ENCODE results near the gene EXOC6.

Gene EXOC6

DNA sequence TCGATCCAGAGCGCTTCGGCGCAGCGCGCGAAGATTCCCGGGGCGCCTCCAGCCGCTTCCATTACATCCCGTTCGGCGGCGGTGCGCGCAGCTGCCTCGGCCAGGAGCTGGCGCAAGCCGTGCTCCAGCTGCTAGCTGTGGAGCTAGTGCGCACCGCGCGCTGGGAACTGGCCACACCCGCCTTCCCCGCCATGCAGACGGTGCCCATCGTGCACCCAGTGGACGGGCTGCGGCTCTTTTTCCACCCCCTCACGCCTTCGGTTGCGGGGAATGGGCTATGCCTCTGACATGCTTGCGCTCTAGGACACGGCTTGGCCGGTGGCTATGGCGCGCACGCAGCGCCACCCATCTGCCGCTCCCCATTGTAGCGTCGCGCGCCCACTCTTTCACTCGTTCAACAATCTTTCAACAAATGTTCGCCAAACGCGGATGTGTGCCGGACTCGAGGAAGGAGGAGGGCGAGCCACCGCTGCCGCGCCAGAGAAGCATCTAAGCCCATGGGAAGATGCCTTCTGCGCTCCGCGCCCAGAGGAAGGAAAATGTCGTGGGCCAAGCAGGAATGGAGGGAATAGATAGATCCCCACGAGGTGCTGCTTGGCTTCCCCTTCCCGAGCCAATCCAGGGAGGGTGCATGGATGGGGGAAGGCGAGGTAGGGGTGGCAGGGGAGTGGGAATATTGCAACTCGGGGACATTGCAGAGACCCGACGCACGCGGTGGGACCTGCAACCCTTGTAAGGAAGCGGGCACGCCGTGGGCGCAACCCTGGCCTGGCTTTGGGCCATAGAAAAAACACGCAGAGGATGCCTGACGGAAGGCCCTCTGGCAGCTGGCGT, 220.3 kb downstream of the EXOC6 start:
- DNase-seq: no peak

DNA sequence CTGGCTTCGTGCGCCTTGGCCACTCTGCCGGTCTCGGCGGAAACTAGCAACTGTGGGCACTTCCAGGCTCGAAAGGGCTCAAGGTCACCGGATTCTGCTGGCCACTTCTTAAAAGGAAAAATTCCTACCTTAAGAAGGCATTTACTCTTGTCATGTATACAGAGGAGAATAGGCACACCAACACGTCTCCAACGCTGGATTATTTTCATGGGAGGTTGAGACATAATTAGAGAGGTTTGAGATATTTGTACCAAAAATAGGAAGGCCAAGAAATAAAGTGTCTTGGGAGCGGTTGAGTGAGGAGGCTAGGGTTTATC, 220.9 kb downstream of the EXOC6 start:
- no peak for DNase-seq

DNA sequence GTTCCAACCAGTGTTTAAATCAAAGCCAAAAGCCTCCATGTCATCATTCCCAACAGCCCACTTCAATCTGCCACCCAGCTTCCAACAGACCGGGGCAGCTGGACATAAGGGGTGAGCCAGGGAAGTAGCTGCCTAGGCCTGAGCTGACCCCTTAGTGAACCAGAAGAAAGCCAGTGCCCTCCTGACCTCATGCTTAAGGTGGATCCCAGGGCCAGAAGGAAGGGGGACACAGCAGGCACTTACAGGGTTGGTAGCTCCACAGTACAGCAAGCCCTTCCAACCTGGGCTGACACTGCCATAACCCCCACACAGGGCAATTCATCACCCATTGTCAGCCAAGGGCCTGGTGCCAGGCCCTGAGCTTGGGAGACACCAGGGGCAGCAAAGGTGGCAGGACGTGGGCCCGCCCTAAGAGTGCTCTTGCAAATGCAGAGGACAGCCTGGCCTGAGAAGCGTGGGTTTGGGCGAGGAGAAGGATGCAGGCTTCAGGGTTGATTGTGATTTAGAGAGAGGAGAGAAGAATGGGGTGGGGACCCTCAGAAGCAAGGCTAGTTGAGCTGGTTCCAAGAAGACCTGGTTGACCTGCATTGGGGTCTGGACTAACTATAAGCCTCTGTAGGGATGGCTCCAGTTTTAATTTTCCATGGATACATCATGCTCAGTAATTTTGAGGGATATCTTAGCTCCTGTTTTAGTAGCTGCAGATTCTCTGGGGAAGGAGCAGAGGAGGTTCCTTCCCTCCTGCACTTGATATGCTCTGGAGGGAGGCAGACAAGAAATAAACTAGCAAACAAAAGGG, 222.3 kb downstream of the EXOC6 start:
- DNase-seq: no peak

DNA sequence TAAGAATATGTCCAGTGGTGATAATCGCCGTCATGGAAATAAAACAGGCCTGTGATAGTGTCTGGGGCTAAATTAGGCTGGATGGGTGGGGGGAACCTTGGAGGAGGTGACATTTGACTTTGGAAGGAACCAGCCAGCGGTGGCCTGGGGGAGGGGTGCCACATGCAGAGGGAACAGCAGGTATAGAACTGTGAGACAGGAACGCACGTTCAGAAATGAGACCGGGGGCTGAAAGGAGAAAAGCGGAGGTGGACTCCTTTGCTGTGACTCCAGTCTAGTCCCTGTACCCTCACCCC, 222.8 kb downstream of the EXOC6 start:
- no peak for DNase-seq

DNA sequence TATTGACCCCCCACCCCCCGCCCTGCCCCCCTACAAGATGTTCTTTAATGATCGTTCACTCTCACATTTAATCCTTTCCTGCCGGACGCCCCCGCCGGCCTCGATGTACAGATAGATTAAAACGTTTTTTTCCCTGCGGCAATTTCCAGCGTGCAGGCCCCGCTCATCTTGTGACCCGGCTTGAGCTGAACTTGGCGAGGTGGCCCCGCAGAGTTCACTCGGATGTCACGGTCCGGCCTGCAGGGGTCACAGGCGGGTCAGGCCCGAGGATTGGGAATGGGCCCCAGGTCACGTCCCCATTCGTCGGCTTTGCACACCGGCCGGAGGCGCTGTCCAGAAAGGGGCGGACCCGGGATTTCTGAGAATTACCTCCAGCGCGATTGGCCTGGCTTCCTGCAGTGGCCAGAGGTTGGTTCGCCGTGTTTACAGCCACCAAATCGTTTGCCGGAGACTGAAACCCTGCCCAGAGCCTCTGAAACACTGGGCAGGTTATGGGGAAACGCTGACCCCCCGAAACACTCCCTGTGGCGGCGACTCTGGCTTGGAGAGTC, 223.4 kb downstream of the EXOC6 start:
- DNase-seq: no peak

DNA sequence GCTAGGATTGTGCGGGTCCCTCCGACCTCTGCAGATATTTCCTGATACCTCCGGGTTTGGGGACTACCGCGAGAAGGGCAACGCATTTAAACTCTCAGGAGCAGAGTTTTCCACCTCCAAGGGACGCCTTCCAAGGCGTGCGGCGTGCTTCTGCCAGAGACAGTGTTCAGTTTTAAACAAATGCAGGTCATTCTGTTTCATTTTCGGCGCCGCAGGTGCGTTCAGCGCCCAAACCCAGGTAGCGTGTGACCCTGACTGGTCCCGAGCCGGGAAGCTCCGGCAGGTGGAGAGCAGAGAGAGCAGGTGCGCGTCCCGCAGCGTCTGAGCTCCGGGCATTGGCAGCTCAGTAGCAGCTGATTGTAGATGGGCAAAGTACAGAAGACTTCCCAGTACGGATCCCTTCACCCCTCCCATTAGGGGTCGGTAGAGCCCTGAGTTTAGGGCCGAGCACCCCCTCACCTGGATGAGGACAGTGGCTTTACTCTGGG, 223.9 kb downstream of the EXOC6 start:
- DNase-seq: no peak

DNA sequence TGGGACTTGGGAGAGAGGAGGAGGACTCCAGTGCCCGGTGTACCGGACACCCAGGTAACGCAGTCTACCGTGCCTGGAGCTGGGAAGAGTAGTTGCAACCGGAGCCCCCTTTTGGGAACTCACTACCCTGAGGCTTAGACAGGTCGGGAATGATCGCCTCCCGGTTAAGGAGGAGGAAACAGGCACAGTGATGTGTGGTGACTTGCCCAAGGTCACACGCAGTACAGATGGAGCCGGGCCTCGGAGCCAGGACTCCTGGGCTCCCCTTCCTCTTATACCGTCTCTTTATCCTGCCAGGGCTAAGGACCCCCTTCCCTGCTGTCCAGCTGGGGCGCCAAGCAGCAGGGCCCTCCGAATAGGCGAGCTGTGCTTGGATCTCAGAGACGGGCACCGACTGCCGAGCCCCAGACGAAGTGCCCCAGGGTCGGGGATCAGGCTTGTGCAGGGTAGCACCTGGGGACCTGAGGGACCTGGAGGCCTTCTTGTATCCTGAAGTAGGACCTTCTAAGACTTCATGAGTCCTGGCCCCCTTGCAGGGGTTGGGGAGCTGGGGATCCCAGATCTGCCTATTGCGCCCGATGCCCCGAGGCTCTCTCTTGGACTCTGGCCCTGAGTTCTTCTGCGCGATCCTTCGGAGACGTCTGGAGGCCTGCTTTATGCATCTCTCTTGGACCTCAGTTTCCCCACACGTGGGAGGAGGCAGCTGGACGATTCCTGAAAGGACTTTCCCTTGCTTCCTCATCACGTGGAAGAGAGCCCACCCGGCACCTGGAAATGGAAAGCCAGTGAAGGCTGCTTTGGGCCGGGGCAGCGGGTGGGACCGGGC, 224.6 kb downstream of the EXOC6 start:
- no peak for DNase-seq

DNA sequence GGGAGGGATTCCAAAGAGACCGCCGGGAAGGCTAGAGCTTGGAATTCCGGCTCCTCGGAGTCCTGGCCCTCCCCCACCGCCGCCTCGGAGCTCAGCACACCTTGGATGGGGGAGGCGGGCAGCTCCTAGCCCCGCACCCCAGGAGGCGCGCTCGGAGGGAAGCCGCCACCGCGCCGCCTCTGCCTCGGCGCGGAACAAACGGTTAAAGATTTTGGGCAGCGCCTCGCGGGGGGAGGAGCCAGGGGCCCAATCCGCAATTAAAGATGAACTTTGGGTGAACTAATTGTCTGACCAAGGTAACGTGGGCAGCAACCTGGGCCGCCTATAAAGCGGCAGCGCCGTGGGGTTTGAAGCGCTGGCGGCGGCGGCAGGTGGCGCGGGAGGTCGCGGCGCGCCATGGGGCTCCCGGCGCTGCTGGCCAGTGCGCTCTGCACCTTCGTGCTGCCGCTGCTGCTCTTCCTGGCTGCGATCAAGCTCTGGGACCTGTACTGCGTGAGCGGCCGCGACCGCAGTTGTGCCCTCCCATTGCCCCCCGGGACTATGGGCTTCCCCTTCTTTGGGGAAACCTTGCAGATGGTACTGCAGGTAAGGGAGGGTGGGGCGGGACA, 225.3 kb downstream of the EXOC6 start, which contains the start of gene CYP26A1:
TSS of gene CYP26A1 (plus strand) at position 355 of the 608 bp plus-strand sequence. CDS start at position 397, 42 bp downstream.
- no peak for DNase-seq

DNA sequence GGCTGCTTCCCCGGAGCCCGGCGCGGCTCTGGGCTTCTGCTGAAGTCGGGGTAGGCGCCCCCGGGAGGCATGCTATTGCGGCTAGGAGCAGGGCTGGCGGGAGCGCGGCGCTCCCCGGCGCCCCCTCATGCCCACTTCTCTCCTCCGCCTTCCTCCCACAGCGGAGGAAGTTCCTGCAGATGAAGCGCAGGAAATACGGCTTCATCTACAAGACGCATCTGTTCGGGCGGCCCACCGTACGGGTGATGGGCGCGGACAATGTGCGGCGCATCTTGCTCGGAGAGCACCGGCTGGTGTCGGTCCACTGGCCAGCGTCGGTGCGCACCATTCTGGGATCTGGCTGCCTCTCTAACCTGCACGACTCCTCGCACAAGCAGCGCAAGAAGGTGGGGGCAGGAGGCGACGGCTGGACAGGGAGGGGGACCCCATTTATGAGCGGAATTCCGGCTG, 225.9 kb downstream of the EXOC6 start:
- DNase-seq: no peak

DNA sequence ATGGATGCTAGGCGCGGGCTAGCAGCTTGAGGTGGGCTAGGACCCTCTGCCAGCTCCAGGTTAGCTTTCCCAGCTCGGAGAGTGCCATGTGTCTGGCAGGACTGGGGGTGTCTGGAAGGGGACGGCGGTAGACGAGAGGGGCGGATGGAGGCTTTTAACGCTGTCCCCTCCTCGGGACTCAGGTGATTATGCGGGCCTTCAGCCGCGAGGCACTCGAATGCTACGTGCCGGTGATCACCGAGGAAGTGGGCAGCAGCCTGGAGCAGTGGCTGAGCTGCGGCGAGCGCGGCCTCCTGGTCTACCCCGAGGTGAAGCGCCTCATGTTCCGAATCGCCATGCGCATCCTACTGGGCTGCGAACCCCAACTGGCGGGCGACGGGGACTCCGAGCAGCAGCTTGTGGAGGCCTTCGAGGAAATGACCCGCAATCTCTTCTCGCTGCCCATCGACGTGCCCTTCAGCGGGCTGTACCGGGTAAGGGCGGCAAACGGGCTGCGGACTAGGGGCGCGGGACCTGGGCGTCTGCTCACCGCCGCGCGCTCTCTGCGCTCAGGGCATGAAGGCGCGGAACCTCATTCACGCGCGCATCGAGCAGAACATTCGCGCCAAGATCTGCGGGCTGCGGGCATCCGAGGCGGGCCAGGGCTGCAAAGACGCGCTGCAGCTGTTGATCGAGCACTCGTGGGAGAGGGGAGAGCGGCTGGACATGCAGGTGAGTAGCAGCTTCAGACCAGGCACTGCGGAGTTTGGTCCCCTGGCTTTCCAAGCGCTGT, 226.5 kb downstream of the EXOC6 start:
- no peak for DNase-seq

DNA sequence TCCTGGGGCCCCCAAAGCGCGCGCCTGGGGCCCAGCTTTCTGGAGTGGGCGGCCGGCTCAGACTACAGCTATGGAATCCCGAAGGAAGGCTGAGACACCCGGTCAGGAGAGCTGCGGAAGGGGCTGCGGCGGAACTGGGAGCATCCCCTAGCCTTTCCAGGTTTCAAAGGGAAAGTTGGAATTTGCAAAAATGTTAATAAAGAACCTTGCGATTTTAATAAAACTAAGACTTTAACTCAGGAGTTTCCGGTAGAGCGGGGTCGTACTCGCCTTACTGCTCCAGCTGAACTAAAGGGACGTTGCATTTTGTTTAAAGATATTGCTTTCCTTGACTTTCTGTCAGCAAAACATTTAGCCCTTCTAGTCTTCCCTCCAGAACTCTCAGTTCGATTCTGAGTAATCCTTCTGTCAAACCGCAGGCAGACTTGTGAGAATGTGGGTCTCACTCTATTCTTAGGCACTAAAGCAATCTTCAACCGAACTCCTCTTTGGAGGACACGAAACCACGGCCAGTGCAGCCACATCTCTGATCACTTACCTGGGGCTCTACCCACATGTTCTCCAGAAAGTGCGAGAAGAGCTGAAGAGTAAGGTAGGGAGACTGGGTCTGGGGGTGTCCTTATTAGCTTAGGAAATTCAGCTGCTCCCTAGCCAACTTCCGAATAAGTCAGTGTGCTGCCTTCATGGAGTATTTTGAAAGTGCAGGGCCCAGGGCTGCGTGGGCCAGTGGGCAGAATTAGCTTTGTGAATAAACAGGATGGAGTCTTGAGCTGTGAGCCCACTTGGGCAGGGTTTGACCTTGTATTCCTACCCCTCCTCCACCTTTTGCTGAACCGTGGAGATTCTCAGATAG, 227.3 kb downstream of the EXOC6 start:
- DNase-seq: no peak

DNA sequence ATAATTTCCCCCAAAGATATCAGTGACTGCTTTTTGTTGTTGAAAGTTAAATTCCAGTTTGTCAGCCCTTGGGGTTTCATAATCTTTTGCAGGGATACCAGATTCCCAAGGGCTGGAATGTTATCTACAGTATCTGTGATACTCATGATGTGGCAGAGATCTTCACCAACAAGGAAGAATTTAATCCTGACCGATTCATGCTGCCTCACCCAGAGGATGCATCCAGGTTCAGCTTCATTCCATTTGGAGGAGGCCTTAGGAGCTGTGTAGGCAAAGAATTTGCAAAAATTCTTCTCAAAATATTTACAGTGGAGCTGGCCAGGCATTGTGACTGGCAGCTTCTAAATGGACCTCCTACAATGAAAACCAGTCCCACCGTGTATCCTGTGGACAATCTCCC, 228.6 kb downstream of the EXOC6 start:
- no peak for DNase-seq

DNA sequence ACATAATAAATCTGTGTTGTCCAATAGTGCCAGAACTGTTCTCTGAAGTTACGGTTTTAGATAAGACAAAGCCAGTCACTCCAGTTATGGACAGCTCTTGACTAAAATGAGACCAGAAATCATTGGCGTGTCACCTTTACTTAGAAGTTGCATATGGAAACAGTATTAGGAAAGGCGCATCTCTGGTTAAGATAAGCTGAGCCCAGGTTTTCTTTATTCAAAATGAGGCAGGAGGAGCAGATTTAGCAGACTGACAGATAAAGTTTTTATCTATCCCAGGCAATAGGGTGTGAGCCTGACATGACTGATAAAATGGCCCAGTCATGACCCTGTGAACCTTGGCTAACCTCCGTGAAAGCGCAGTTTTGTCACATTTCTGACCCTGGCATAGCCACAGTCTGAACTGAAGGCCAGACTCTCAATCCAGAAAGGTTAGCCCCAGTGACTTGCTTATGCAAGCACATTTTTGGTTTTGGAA, 229.6 kb downstream of the EXOC6 start:
- DNase-seq: no peak

DNA sequence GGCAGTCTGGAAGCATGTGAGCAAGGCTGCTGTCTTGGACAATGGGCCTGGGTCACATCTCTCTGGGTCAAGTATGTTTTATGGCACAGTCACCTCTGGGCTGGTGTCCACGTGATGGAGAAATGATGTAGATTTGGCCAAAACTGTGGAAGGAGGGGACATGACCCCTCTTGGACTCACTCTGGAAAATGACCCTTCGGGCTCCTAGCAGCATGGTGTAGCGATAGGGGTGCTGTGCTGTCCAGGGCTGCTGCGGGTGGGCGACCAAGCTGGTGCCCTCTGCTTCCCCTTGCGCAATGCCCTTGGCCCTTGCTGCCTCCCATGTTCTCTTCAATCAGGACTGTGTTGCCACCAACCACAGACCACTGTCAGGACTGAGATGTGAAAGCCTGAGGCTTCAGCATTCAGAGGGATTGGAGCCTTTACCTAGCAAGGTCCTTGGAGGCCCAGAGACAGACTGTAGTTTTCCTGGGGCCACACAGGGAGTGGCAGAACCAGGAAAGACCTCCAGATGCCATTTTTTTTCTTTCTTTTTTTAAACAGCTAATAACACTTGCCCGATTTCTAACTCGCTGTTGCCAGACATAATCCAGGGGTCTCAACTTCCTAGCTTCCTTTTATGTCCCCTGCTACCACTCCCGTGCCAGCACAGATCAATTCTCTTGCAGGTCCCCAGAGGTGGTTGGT, 231.5 kb downstream of the EXOC6 start:
- no peak for DNase-seq

DNA sequence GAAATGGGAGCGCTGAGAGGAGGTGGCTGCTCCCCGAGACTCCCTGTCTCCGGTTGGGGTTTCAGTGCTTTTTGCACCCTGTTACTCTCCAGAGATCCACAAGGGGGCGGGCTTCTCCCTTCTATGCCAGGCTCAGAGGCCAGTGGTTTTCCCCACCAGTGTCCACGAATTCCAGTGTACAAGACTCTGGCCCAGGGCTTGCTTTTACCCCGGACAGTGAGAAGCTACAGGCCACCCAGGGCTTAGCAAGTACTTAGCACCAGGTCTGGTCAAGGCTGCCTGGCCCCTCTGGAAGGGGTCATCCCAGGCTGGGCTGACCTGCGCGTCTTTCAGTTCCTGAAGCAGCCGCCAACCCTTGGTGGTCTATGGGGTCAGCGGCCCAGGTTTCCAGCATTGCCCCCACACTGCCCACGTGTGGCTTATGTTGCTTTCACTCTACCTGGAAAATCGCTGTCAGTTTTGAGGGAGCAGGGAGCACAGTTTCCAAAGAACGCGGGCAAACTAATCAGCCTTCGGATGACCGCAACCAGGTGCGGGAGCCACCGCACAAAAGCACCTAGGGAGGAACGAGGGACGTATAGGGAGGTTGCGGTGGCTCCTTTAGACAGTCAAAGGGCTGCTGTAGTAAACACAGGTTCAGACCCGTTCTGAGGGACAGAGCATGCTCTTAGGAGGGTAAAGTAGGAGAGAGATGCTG, 232.2 kb downstream of the EXOC6 start:
- peak; percentile 21 for DNase-seq

DNA sequence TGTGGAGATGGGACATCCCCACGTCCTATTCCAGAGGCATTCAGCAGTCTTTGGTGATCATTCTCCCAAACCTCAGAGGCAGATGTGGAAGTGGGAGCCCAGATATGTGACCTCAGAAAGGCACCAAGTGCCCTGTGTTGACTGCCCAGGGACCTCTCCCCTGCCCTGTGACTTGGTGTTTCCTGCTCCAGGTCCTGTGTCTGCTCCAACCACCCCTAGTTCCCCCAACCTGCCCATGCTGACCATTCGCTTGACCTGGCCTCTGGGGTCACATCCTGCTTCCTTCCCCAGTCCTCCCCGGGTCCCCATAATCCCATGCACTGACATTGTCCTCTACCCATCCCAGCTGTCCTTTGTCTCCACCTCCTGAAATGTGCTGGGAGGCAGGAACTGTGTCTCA, 233.0 kb downstream of the EXOC6 start:
- no peak for DNase-seq

DNA sequence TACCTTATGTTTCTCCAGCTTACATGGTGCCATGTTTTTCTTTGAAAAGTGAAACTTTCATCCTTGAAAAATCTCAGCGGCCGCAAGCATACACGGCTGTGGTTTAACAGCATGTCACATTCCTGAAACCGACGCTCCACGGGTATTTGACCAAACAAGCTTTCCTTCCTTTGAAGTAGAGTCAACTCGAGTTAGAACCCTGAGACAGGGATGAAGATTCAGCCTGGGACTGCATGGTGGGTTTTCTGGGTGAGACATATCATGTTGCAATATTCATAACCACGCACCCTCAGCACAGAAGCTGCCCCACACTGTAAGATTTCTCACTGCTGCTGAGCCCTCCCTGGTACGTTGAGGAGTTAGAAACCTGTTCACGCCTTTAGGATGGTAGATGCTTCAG, 233.5 kb downstream of the EXOC6 start:
- DNase-seq: no peak

DNA sequence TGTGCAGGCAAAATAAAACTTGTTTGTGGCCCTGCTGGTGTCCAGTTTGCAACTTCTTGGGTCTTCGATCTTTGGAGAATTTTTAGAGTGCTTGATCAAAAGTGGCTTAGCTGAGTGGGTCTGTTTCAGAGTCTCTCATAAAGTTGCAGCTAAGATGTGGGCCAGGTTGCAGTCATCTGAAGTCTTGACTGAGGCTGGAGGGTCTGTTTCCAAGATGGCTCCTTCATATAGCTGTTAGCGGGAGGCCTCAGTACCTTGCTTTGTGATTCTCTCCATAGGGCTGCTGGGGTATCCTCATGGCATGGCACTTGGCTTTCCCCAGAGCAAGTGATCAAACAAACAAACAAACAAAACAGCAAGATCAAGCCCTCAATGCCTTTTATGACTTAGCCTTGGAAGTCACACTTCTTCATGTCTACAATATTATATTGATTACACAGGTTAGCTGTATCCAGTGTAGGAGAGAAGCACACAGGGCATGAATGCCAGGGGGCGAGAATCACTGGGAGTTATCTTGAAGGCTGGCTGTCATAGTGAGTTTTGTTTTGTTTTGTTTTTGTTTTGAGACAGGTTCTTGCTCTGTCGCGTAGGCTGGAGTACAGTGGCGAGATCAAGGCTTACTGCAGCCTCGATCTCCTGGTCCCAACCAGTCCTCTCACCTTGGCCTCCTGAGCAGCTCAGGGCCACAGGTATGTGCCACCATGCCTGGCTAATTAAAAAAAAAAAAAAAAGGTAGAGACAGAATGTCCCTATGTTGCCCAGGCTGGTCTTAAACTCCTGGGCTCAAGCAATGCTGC, 235.6 kb downstream of the EXOC6 start:
- DNase-seq: no peak
